IMR-90 (cell line): ENCODE measurements around the gene PMPCA. TPM values are rescaled to one million over a fixed set of nuclear protein-coding genes. Genes with fewer than 3 reads are reported as not detected.

Experiments
- ATAC-seq: fragments of 200-7000 bp; cut with Tn5 transposase; 2 replicates; pipeline ENCODE4 v1.9.1; 2020; ENCODE audit warnings: low read depth, mild to moderate bottlenecking, moderate library complexity
- BruUV-seq: library from RNA; stranded (reverse); fragments of 400-500 nt; replicated peaks from 2 replicates; lab custom pipeline; 2021; lab: Mats Ljungman, UMichigan
- CTCF ChIA-PET: fragments of 300-600 bp; formaldehyde crosslinking; extraction: SDS; loops from one replicate; lab custom pipeline; 2021; ENCODE audit warnings: antibody characterized with exemption; lab: Yijun Ruan, JAX
- POLR2A ChIA-PET: fragments of 300-600 bp; sonication (Branson Sonifier 250); formaldehyde crosslinking; loops from one replicate; lab custom pipeline; 2022; ENCODE audit warnings: antibody characterized with exemption; ENCODE audit not compliant: unreplicated experiment; lab: Charles Lee
- DNase-seq: peaks from one replicate; pipeline ENCODE4 v3.0.0; 2013
- H2AFZ ChIP-seq: replicated peaks from 2 replicates; pipeline ENCODE3; 2013; ENCODE audit warnings: low read length, mild to moderate bottlenecking; ENCODE audit not compliant: poor library complexity
- H2AK5ac ChIP-seq: 2 replicates; pipeline ENCODE4 v1.6.1; 2013; ENCODE audit warnings: low read depth, low read length, inconsistent platforms
- H2AK9ac ChIP-seq: replicated peaks from 2 replicates; pipeline ENCODE3; 2013; ENCODE audit warnings: mild to moderate bottlenecking, low read depth, low read length, moderate library complexity; ENCODE audit not compliant: poor library complexity
- H2BK120ac ChIP-seq: 2 replicates; pipeline ENCODE4 v1.6.1; 2013; ENCODE audit warnings: low read depth, low read length, inconsistent platforms
- H2BK15ac ChIP-seq: 3 replicates; pipeline ENCODE4 v1.6.1; 2013; ENCODE audit warnings: low read depth, low read length, inconsistent platforms
- H2BK20ac ChIP-seq: 2 replicates; pipeline ENCODE4 v1.6.1; 2013; ENCODE audit warnings: low read depth, mild to moderate bottlenecking, inconsistent platforms, low read length, moderate library complexity
- H2BK5ac ChIP-seq: 2 replicates; pipeline ENCODE4 v1.6.1; 2013; ENCODE audit warnings: mild to moderate bottlenecking, low read depth, low read length, inconsistent platforms; ENCODE audit not compliant: poor library complexity, severe bottlenecking
- H3K14ac ChIP-seq: replicated peaks from 2 replicates; pipeline ENCODE4 v1.6.1; 2013; ENCODE audit warnings: low read depth, low read length, inconsistent platforms
- H3K18ac ChIP-seq: 2 replicates; pipeline ENCODE4 v1.6.1; 2013; ENCODE audit warnings: low read depth, low read length, control low read depth
- H3K23ac ChIP-seq: 2 replicates; pipeline ENCODE4 v1.6.1; 2013; ENCODE audit warnings: low read depth, low read length, inconsistent platforms
- H3K27ac ChIP-seq: 2 replicates; pipeline ENCODE4 v1.5.1; 2013; ENCODE audit warnings: mild to moderate bottlenecking, control low read depth, low read length; ENCODE audit not compliant: insufficient read depth
- H3K27me3 ChIP-seq: 2 replicates; pipeline ENCODE4 v1.6.1; 2013; ENCODE audit warnings: low read length; ENCODE audit not compliant: control insufficient read depth, insufficient read depth
- H3K36me3 ChIP-seq: 2 replicates; pipeline ENCODE4 v1.6.1; 2013; ENCODE audit warnings: low read length, mixed read lengths; ENCODE audit not compliant: control insufficient read depth, insufficient read depth
- H3K4ac ChIP-seq: 2 replicates; pipeline ENCODE4 v1.6.1; 2013; ENCODE audit warnings: low read depth, low read length, inconsistent platforms
- H3K4me1 ChIP-seq: 2 replicates; pipeline ENCODE4 v1.6.1; 2013; ENCODE audit warnings: low read length, mixed read lengths; ENCODE audit not compliant: control insufficient read depth, insufficient read depth
- H3K4me2 ChIP-seq: 2 replicates; pipeline ENCODE4 v1.6.1; 2013; ENCODE audit warnings: low read depth, mild to moderate bottlenecking, control low read depth, low read length, moderate library complexity
- H3K4me3 ChIP-seq: 2 replicates; pipeline ENCODE4 v1.5.1; 2013; ENCODE audit warnings: low read depth, mild to moderate bottlenecking, control low read depth, low read length, moderate library complexity; ENCODE audit not compliant: insufficient read depth
- H3K56ac ChIP-seq: 2 replicates; pipeline ENCODE4 v1.6.1; 2013; ENCODE audit warnings: low read length, inconsistent platforms; ENCODE audit not compliant: insufficient read depth; ENCODE audit errors: extremely low read depth
- H3K79me1 ChIP-seq, 2 experiments: 2 replicates each; pipeline ENCODE4 v1.6.1; 2013; ENCODE audit warnings: low read length in 2 of 2, inconsistent platforms in 1 of 2, low read depth in 1 of 2
- H3K9ac ChIP-seq: 2 replicates; pipeline ENCODE4 v1.6.1; 2013; ENCODE audit warnings: low read depth, low read length, control low read depth
- H3K9me1 ChIP-seq: 2 replicates; pipeline ENCODE4 v1.6.1; 2013; ENCODE audit warnings: low read length, inconsistent platforms; ENCODE audit not compliant: insufficient read depth
- H3K9me3 ChIP-seq: 2 replicates; pipeline ENCODE4 v1.6.1; 2013; ENCODE audit warnings: low read length; ENCODE audit not compliant: control insufficient read depth, insufficient read depth
- H4K20me1 ChIP-seq: 2 replicates; pipeline ENCODE4 v1.6.1; 2013; ENCODE audit warnings: low read length, inconsistent platforms; ENCODE audit not compliant: insufficient read depth
- H4K5ac ChIP-seq: 2 replicates; pipeline ENCODE4 v1.6.1; 2013; ENCODE audit warnings: mild to moderate bottlenecking, low read depth, low read length, control low read depth
- H4K8ac ChIP-seq, 2 experiments: 2 replicates each; pipeline ENCODE4 v1.6.1; 2013; ENCODE audit warnings: low read depth in 2 of 2, low read length in 2 of 2, control low read depth in 1 of 2, inconsistent platforms in 1 of 2
- H4K91ac ChIP-seq: 2 replicates; pipeline ENCODE4 v1.6.1; 2013; ENCODE audit warnings: low read depth, low read length, inconsistent platforms; ENCODE audit not compliant: insufficient read depth
- BHLHE40 ChIP-seq: fragments of 150-350 bp; IDR thresholded peaks from 2 replicates; pipeline ENCODE4 v1.6.1; 2016; ENCODE audit warnings: mild to moderate bottlenecking, low read depth, low read length
- CEBPB ChIP-seq: IDR thresholded peaks from 2 replicates; pipeline ENCODE4 v1.6.1; 2012; ENCODE audit warnings: low read depth, low read length, improper control_type of control experiment
- CTCF ChIP-seq: conservative IDR thresholded peaks from 2 replicates; pipeline ENCODE4 v1.5.1; 2012; ENCODE audit warnings: mild to moderate bottlenecking, low read depth, low read length, improper control_type of control experiment
- ELK1 ChIP-seq: fragments of 150-350 bp; IDR thresholded peaks from 2 replicates; pipeline ENCODE4 v1.6.1; 2016; ENCODE audit warnings: low read depth, mild to moderate bottlenecking, low read length, moderate library complexity, borderline replicate concordance
- MAFK ChIP-seq: IDR thresholded peaks from 2 replicates; pipeline ENCODE4 v1.6.1; 2012; ENCODE audit warnings: low read depth, low read length, improper control_type of control experiment
- MAZ ChIP-seq: IDR thresholded peaks from 2 replicates; pipeline ENCODE4 v1.6.1; 2012; ENCODE audit warnings: low read depth, mild to moderate bottlenecking, low read length, improper control_type of control experiment, moderate library complexity, borderline replicate concordance
- NFE2L2 ChIP-seq: fragments of 150-350 bp; IDR thresholded peaks from 2 replicates; pipeline ENCODE4 v1.6.1; 2016; ENCODE audit warnings: low read depth, mild to moderate bottlenecking, low read length
- POLR2A ChIP-seq: IDR thresholded peaks from 2 replicates; pipeline ENCODE4 v1.6.1; 2012; ENCODE audit warnings: mild to moderate bottlenecking, low read depth, low read length
- RAD21 ChIP-seq: IDR thresholded peaks from 2 replicates; pipeline ENCODE4 v1.6.1; 2012; ENCODE audit warnings: low read length, improper control_type of control experiment
- RCOR1 ChIP-seq: IDR thresholded peaks from 2 replicates; pipeline ENCODE4 v1.6.1; 2012; ENCODE audit warnings: mild to moderate bottlenecking, low read length, improper control_type of control experiment; ENCODE audit not compliant: insufficient replicate concordance
- RFX5 ChIP-seq: IDR thresholded peaks from 2 replicates; pipeline ENCODE4 v1.8.0; 2012; ENCODE audit warnings: low read depth, mild to moderate bottlenecking, low read length, moderate library complexity
- SMC3 ChIP-seq: fragments of 150-350 bp; IDR thresholded peaks from 2 replicates; pipeline ENCODE4 v1.6.1; 2016; ENCODE audit warnings: low read depth, mild to moderate bottlenecking, antibody characterized with exemption, low read length, moderate library complexity
- USF2 ChIP-seq: fragments of 150-350 bp; IDR thresholded peaks from 2 replicates; pipeline ENCODE4 v1.6.1; 2017; ENCODE audit warnings: mild to moderate bottlenecking, antibody characterized with exemption, low read length, low read depth
- WGBS, 2 experiments: methylation state at CpG; one replicate each; pipeline versions ENCODE4 v1.1.5 to v1.1.7; 2013; ENCODE audit warnings: missing lambda C conversion rate in 2 of 2; ENCODE audit not compliant: insufficient read length in 1 of 2; ENCODE audit errors: extremely low coverage in 2 of 2; 5-methylcytosine and 5-hydroxymethylcytosine counted together
- dilution Hi-C: fragments of 300-500 bp; cut with HindIII; formaldehyde crosslinking; loops from one replicate; pipeline ENCODE4 v1.14.3; 2018; ENCODE audit warnings: low sequenced_read_pairs; ENCODE audit not compliant: unreplicated experiment
- in situ Hi-C: fragments of 300-500 bp; cut with MboI; formaldehyde crosslinking; loops from 3 replicates; pipeline ENCODE4 v1.14.3; 2019; ENCODE audit warnings: low sequenced_read_pairs, inconsistent platforms, mixed read lengths
- intact Hi-C: fragments of 100-400 bp; cut with micrococcal nuclease; formaldehyde crosslinking; loops from 2 replicates; pipeline ENCODE4 v1.10.0; 2022
- polyA plus RNA-seq, 3 experiments: library from polyadenylated mRNA; depleted of rRNA; stranded (reverse); fragments of >200 nt; gene quantifications; 2 replicates each; pipeline ENCODE4 v1.2.3, GENCODE V29; 2012; ENCODE audit warnings: low replicate concordance in 1 of 3
- total RNA-seq: library from RNA; depleted of rRNA; stranded (reverse); fragments of >200 nt; gene quantifications from 2 replicates; pipeline ENCODE4 v1.2.3, GENCODE V29; 2012

The PMPCA gene
- total and polyA plus RNA-seq, 2 of the 4 experiments (the other 2 are of a cell fraction), result 62.6 to 95.8 TPM

GRCh38 chr9:136391737-136392537 lies 18.5 kb upstream of the PMPCA start:
- no TSS peak for BruUV-seq
- no peak overlapping the region for H3K27ac ChIP-seq
- WGBS, 2 experiments, result 92% methylated on average over 13 of the region's 28 CpGs; no CpG with 5 or more reads in 1 of the 2 experiments

More at GRCh38 chr9:136391737-136392537, 18.5 kb upstream of the PMPCA start:
- H3K4ac ChIP-seq, result no peak overlapping the region
- ChIA-PET POLR2A (no interaction called here), CTCF (no interaction called here)
- no peak overlapping the region for H2AK9ac ChIP-seq
- no peak for ATAC-seq
- peaks cover 3% of the 10 kb centered on the region; the same call in 1 of the 2 replicates for H4K20me1 ChIP-seq
- dilution Hi-C loops (no loop called here), intact Hi-C loops (no loop called here), in situ Hi-C loops (no loop called here)
- no peaks in the 10 kb centered on the region for H3K27me3 ChIP-seq
- no peak overlapping the region for H3K9ac ChIP-seq
- TF ChIP-seq RCOR1 (no peak), ELK1 (no peak), MAZ (no peak), CTCF (no peak), NFE2L2 (no peak), RAD21 (no peak), SMC3 (no peak), MAFK (no peak), CEBPB (no peak), USF2 (no peak), RFX5 (no peak), POLR2A (no peak), BHLHE40 (no peak)
- no peak overlapping the region for H3K18ac ChIP-seq
- no peaks in the 10 kb centered on the region for H3K9me1 ChIP-seq
- no peak overlapping the region for H4K5ac ChIP-seq
- no peak for DNase-seq
- peaks cover 78% of the 10 kb centered on the region for H3K36me3 ChIP-seq
- H4K8ac ChIP-seq, result no peak overlapping the region
- H2AFZ ChIP-seq, result peak overlapping the region; percentile 14
- no peak overlapping the region for H2BK15ac ChIP-seq
- no peaks in the 10 kb centered on the region for H3K4me1 ChIP-seq
- H4K91ac ChIP-seq, result no peak overlapping the region
- no peak overlapping the region for H3K4me3 ChIP-seq
- H3K79me1 ChIP-seq, result peaks cover 11 to 14% of the 10 kb centered on the region in 2 experiments; a peak in 3 of 4 replicates
- H3K56ac ChIP-seq, result no peak overlapping the region
- H3K4me2 ChIP-seq, result no peak overlapping the region
- H3K23ac ChIP-seq, result no peak overlapping the region
- no peak overlapping the region for H2BK20ac ChIP-seq
- no peak overlapping the region for H2AK5ac ChIP-seq
- H2BK5ac ChIP-seq, result no peak overlapping the region
- H2BK120ac ChIP-seq, result no peak overlapping the region
- H3K9me3 ChIP-seq, result no peaks in the 10 kb centered on the region
- no peak overlapping the region for H3K14ac ChIP-seq
